COLO668 (cell line): ENCODE results near the gene CCT4.
A peak's percentile ranks its signal among the peaks of the same experiment; 100 is the strongest.
"Not testable (repeated sequence)": the region's sequence is repeated elsewhere in the genome, so short reads cannot be mapped to it uniquely, and the experiment has no call there.

Experiments used
- DNase-seq: peaks from one replicate; lab custom pipeline; 2025; ENCODE audit not compliant: unreplicated experiment; lab: John Stamatoyannopoulos, UW

The CCT4 gene, protein sequence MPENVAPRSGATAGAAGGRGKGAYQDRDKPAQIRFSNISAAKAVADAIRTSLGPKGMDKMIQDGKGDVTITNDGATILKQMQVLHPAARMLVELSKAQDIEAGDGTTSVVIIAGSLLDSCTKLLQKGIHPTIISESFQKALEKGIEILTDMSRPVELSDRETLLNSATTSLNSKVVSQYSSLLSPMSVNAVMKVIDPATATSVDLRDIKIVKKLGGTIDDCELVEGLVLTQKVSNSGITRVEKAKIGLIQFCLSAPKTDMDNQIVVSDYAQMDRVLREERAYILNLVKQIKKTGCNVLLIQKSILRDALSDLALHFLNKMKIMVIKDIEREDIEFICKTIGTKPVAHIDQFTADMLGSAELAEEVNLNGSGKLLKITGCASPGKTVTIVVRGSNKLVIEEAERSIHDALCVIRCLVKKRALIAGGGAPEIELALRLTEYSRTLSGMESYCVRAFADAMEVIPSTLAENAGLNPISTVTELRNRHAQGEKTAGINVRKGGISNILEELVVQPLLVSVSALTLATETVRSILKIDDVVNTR

DNA sequence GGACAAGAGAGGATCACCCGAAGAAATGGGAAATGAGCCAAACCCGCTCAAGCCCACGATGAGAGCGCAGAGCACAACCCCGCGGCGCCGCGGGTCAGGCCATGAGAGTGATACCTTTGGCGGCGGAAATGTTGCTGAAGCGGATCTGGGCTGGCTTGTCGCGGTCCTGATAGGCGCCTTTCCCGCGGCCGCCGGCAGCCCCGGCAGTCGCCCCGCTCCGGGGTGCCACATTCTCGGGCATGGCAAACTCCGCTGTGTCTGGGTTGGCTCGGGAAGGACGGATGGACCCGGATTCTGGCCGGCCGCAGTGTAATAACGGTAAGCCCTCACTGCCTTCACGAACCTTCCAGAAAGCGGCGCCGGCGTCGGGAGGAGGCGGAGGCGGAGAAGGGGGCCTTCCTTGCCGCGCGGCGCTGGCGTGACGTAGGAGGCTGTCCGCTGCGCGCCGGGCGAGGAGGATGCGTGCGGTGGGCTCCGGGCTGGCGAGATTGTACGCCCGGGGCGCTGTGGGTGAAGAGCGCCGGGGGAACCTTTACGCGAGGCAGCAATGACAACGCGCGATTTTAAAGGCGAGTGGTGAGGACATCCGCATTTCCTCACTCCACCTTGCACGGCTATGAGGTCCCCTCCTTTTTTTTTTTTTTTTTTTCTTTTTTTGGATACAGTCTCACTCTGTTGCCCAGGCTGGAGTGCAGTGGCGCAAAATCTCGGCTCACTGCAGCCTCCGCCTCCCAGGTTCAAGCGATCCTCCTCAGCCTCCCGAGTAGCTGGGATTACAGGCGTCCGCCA lies at the start of gene CCT4:
Gene CCT4, minus strand, starts transcription at position 390 of the 789 bp plus-strand sequence. Its CDS starts 149 bp downstream, at position 241.
- DNase-seq: peak; percentile 91

DNA sequence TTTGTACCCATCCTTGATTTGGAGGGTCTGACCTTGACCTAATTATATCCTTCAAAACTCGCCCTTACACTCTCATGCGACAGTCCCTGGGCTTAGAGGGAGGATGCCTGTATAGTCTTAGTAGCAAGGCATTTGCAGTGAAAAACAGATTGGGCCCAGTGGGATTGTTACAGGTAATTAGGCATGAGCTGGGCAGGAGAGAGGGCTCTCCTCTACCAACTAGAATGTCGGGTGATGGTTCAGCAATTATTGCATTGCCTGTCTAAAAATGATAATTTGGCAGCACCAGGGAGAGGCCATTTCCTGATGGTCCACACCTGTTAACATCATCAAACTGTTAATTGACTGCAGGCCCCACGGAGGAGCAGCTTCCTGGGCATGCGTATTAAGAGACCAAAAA lies 49.4 kb upstream of the CCT4 start:
- DNase-seq: no peak

DNA sequence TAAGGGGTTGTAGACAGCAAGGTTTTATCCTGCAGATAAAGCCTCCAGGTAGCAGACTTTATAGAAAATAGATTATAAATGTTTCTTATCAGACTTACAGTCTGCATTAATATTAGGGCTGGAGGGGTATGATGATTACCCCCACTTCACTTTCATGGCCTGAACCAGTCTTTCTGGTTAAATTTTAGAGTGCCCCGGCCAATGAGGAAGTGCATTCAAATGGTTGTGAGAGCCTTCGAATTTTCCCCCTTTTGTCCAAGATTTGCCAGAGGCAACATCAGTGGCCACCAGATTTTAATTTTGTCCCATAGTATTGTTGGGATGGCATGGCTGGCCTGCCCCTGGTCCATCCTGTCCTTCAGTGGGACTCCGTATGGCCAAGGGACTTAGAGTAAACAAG lies 48.6 kb upstream of the CCT4 start:
- DNase-seq: no peak

DNA sequence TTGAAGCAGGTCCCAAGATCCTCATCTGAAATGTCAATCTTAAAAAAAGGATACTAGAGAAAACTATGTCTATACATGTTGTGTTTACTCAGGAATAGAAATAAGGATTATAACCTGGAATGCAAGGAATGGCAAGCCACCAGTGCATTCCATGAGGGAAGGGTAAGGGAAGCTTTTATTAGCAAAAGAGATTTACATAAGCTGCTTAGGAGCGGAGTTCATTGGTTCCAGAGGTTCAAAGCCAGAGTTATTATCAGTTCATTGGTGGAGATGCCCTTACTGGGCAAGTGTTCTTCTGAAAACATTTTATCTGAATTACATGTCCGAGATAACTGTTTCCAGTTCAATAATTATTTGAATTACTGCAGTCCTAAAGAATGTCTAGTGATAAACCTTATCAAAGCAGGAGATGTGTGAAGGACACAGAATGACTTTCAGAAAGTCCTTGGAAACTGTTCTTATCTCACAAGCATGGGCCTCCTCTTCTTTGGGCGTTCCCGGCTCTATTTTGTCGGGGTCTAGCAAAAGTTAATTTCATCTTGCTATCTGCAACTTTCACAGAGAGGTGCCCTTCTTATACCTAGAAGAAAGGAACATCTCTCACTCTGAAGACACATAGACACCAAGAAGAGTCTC lies 40.5 kb upstream of the CCT4 start:
- DNase-seq: no peak

DNA sequence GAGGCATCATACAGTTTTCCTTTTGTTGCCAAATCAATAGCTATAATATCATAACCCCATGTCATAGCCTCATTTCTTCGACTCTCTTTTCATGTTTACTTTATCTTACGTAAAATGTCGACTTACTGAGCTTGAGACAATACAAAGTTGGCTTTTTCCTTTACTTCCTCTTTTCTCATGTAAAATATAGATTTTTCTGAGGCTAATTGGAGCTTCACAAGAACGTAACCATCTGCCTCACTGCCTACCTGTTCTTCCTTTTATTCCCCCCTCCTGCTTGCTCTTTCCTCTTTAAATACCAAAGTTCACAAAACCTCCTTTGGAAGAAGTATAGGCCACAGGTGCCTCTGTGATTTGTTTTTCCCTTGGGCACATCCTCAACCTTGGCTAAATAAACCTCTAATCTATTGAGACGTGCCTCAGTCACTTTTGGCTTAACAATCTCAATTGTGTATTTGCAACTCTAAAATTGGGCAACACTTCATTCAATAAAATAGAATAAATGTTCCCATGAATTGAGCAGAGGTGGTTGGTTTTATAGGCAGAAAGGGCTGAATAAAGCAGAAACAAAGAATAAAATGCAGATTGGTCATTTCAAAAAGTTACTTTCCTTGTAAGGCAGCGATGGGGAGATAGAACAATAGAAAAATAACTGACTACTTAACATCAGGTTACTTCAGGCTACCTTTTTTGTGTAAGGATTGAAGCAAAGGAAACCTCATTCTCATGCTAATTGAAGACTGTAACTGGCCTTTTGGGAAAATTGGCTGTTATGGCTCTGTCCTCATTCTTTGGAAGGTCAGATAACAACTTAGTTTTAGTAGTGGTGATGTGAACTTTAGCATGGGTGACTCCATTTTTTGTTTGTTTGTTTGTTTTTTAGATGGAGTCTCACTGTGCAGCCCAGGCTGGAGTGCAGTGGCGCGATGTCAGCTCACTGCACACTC lies 38.3 kb upstream of the CCT4 start:
- no peak for DNase-seq

DNA sequence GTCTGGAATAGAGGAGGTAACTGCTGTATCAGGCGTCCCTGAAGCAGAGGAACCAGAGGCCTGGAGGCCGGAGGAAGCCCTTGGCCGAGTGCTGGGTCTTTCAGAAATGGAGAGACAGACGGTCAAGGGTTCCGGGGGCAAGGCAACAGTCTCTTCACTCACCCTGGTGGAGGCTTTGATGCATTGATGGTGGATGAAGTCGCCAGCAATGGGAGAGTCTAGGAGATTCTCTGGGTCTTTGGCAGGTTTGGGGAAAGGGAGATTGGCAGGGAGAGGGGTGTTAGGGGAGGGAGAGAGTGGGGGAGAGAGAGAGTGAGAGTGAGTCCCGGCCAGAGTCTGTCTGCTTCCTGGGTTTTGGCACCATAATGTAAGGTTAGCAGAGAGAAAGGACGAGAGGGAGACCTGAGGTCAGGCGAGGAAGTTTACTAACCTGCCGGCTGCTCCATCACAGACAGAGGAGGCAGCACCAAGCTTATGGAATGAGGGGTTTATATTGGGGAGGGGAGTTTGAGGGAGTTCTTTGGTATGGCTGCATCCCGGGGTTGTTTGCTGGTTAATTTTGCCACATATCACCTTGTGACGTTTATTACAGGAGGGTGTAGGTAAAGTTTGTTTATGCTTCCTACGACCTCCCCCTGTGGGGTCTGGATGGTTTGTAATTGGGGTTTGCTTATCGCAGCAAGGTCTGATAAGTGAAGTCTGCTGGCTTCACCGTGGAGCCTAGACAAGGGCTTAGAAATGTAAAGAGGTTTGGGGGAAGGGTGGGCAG lies 36.6 kb upstream of the CCT4 start:
- no peak for DNase-seq

DNA sequence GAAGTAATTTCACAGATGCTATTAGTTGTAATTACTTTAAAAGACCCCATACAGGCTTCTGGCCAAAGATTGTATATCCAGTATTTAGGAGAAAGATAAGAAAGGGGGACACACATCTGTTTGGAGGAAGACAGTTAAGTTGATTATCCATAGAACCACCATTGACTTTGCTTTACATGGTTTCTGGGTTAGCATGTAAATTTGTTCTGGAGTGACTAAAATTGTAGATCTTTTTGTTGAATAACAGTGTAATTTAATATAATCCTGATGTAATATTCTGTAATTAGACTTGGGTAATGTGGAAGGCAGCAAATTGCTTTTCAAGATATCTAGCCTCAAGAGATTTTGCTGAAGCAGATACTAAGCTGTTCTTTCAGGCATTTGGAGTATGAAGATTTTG lies 34.3 kb upstream of the CCT4 start:
- DNase-seq: no peak

DNA sequence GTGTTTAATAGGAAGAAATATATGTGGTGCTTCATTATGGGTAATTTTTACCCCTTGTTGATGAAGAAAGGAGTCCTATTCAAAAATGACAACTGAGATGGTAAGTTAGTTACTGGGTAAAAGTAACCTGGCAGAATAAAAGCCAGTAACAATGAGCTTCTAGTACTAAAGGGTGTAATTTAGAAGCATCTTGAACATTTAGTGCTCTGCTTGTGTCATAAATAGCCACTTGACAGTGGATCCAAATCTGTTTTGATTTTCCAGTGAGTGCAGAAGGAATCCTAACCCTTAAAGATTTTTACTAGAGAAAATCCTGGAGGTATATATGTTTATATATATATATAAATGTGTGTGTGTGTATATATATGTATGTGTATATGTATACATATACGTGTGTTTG lies 32.1 kb upstream of the CCT4 start:
- no peak for DNase-seq

DNA sequence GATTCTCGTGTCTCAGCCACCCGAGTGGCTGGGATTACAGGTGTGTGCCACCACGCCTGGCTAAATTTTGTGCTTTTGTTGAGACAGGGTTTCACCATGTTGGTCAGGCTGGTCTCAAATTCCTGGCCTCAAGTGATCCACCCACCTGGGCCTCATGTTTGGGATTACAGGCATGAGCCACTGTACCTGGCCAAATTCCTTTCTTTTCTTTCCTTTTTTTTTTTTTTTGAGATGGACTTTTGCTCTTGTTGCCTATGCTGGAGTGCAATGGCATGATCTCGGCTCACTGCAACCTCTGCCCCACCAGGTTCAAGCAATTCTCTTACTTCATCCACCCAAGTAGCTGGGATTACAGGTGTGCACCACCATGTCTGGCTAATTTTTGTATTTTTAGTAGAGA lies 26.3 kb upstream of the CCT4 start:
- not testable (repeated sequence) for DNase-seq

DNA sequence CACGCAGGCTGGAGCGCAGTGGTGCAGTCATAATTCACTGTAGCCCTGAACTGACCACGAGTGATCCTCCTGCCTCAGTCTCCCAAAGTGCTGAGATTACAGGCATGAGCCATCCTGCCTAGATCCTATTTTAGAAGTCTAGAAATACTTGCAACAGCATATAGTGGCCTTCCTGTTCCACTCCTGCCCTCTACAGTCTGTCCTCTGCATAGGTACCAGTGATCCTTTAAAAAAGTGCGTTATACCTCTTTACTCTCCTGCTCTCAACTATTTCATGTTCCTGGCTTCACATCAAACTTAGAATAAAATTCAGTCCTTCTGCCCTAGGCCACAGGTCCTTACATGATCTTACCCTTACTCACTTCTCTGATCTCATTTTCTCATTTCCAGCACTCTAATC lies 23.1 kb upstream of the CCT4 start:
- DNase-seq: no peak

DNA sequence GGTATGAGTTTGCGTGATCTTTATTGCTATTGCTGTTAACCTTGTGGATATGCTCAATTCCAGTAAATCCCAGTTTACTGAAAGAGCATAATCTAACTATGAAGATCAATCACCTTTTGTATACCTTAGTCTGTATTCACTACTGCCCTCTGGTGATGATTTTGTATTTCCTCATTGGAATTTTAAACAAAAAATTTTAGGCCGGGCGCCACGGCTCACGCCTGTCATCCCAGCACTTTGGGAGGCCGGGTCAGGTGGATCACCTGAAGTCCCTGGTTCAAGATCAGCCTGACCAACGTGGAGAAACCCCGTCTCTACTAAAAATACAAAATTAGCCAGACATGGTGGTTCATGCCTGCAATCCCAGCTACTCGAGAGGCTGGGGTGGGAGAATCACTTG lies 22.1 kb upstream of the CCT4 start:
- no peak for DNase-seq

DNA sequence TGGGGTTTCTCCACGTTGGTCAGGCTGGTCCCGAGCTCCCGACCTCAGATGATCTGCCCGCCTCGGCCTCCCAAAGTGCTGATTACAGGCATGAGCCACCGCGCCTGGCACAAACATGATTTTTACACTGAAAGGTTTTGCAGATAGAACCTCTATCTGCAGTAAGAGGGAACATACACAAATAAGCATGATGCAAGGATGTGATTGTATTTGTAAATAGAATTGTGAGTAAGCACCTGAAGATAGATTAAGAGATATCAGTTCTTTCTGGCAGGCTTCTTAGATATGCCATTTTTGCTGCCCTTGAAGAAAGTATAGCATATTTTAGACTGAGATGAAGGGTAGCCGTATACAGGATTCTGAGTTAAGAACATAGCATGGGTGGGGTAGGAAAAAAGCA lies 20.7 kb upstream of the CCT4 start:
- DNase-seq: no peak

DNA sequence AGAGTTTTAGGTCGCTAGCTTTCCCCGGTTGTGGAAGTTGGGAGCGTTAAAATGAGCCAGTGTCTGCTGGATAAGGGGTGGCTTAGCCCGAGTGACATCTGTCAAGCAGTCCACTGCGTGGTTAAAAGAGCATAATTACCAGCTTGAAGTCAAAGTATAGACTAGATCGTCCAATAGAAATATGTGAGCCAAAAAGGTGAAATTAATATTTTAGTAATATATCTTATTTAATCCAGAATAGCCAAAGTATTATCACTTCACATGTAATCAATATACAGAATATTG lies 17.7 kb upstream of the CCT4 start:
- DNase-seq: no peak

DNA sequence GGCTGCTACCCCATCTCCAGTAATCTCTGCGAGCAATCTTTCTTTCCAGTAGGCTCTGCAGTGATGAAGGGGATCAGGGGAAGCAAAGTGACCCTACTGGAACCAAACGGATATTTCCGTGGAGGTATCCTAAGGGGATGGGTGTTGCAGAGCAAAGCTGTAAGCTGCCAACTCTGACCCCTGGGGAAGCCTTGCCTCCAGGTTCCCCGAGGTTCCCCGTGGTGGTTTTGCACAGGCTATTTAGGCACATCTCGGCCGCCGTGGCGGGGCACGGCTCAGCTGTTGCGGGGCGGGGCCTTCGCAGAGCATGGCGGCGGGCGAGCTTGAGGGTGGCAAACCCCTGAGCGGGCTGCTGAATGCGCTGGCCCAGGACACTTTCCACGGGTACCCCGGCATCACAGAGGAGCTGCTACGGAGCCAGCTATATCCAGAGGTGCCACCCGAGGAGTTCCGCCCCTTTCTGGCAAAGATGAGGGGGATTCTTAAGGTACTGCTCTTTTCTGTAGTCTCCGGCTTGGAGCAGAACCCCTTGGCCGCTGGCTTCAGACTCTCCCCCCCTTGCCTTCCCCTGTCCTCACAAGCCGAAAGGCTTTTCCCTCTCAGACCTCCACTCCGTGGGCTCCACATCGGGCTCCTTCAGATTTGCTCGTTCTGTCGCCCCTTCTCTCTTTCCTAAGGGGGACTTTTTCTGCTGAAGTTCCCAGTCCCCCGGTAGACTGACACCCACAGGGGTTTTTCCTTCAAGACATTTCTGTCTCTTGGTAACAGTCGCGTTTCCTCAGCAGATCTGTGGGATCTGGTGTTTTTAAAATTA lies 17.1 kb upstream of the CCT4 start, which contains the start of gene COMMD1:
Gene COMMD1, plus strand, starts transcription at position 303 of the 814 bp plus-strand sequence. Its CDS starts 5 bp downstream, at position 308.
- peak; percentile 84 for DNase-seq

DNA sequence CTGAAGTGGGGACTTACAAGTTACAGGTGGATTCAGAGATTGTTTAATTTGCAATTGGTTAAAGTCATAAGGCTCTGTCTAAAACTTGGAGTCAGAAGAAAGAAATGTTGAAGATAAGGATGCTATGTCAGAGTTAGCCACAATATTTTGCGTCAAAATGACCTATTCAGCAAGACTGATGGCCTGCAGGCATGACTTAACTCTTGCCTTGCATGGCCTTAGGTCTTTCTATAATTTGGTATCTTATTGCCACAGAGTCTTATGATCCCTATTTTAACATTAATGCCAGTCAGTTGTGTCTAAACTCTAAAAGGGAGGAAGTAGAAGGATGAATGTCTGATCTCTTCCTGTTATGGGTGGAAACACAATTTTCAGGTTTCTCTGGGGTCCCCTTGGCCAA lies 11.8 kb upstream of the CCT4 start:
- DNase-seq: no peak

DNA sequence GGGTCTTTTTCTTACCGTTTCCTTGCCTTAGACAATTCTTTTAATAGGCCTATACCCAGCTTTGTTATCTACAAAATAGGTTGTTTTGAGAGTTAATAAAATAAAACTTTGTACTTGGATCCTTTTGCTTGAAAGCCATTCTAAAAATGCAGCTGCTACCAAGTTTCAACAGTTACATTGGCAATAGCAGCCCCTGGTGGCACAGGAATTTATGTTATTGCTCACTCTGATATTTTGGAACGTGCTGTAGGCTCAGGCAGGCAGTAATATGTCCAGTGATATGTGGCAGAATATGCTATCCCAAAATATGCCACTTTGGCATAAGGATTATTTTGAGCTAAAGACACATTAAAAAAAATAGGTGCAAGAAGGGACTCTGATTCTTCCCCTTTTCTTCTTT lies 10.4 kb upstream of the CCT4 start:
- DNase-seq: no peak

DNA sequence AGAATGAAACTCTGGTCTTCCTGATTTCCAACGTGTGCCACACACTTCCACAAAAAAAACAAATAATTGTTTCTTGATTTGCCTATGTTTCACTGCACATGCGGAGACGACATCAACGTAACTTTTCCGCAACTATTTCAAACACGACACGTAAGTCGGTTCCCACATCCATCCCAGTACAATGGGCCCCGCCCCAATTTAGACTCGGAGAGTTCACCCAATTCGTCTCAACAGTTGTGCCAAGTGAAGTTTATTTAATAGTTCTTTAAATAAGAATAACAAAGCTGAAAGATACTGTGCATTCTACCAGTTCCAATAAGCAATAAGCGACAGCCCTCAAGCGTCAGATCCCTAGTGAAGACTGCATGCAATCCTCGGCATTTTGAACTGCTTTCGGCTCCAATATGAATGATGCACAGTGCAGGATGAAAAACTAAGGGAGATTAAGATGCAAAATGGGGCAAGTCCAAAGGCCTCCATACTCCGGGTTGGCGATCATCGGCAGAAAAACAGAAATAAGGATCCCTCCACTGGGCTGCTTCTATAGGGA lies 664 bp downstream of the CCT4 start:
- DNase-seq: peak; percentile 20

DNA sequence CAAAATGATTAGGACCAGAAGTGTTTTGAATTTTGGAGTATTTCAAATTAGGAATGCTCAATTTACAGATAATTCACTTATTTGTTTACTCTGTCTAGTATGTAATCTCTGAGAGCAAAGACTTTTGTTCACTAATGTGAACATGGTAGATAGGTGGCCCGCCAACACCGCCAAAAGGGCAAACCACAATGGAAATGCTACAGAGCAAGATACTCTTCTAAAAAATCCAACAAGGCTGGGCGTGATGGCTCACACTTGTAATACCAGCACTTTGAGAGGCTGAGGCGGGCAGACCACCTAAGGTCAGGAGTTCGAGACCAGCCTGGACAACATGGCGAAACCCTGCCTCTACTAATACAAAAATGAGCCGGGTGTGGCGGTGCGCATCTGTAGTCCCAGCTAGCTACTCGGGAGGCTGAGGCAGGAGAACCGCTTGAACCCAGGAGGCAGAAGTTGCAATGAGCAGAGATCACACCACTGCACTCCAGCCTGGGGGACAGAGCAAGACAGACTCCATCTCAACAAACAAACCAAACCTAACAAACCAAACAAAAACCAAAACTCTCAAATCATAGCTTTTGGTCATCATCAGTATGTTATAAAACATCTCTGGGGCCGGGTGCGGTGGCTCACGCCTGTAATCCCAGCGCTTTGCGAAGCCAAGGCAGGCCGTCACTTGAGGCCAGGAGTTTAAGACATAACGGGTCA lies 2.4 kb downstream of the CCT4 start:
- DNase-seq: no peak
